Measurements from ENCODE around the gene ATXN7L1. TPM values are rescaled to one million over a fixed set of nuclear protein-coding genes. Genes with fewer than 3 reads are reported as not detected.

The ATXN7L1 gene
- total and polyA plus RNA-seq, 2 experiments from 2014 or later, result 6.4 to 8.6 TPM

- no peak for DNase-seq (ENCODE audit: low read depth in 1 of 2, low spot score in 1 of 2)
- Histone ChIP-seq H3K4me1 (ENCODE audit: low read depth) (peaks cover 5% of the 10 kb centered on the region), H3K4me3 (no peak overlapping the region), H3K9me3 (ENCODE audit: low read depth) (no peaks in the 10 kb centered on the region), H3K27me3 (no peaks in the 10 kb centered on the region), H3K27ac (no peak overlapping the region), H3K36me3 (no peaks in the 10 kb centered on the region)
- no peak for TF ChIP-seq CTCF (IDR thresholded peaks at IDR 0.05; ENCODE audit: low read depth, low read length)
Observed at GRCh38 chr7:105799006-105799405, 77.4 kb downstream of the ATXN7L1 start.

- no peak for DNase-seq (ENCODE audit: low read depth in 1 of 2, low spot score in 1 of 2)
- Histone ChIP-seq H3K4me3 (no peak overlapping the region), H3K27ac (no peak overlapping the region), H3K36me3 (no peaks in the 10 kb centered on the region), H3K9me3 (ENCODE audit: low read depth) (no peaks in the 10 kb centered on the region), H3K4me1 (ENCODE audit: low read depth) (peaks cover 5% of the 10 kb centered on the region), H3K27me3 (no peaks in the 10 kb centered on the region)
- no peak for TF ChIP-seq CTCF (IDR thresholded peaks at IDR 0.05; ENCODE audit: low read depth, low read length)
Observed at GRCh38 chr7:105797652-105798051, 78.7 kb downstream of the ATXN7L1 start.

- Histone ChIP-seq H3K4me3 (no peak overlapping the region), H3K4me1 (ENCODE audit: low read depth) (peaks cover 5% of the 10 kb centered on the region), H3K36me3 (no peaks in the 10 kb centered on the region), H3K27ac (no peak overlapping the region), H3K27me3 (no peaks in the 10 kb centered on the region), H3K9me3 (ENCODE audit: low read depth) (no peaks in the 10 kb centered on the region)
- no peak for TF ChIP-seq CTCF (IDR thresholded peaks at IDR 0.05; ENCODE audit: low read depth, low read length)
- DNase-seq (ENCODE audit: low read depth in 1 of 2, low spot score in 1 of 2), result no peak
Observed at GRCh38 chr7:105796365-105796764, 80.0 kb downstream of the ATXN7L1 start.

- peak in 1 of 2 donors; percentile 83 for DNase-seq (ENCODE audit: low read depth in 1 of 2, low spot score in 1 of 2)
- Histone ChIP-seq H3K9me3 (ENCODE audit: low read depth) (no peaks in the 10 kb centered on the region), H3K27ac (no peak overlapping the region), H3K36me3 (no peaks in the 10 kb centered on the region), H3K4me1 (ENCODE audit: low read depth) (peaks cover 5% of the 10 kb centered on the region), H3K27me3 (no peaks in the 10 kb centered on the region), H3K4me3 (no peak overlapping the region)
- TF ChIP-seq CTCF (IDR thresholded peaks at IDR 0.05; ENCODE audit: low read depth, low read length), result no peak
Observed at GRCh38 chr7:105794741-105795729, 81.4 kb downstream of the ATXN7L1 start.

GRCh38 chr7:105792488-105793370 is 83.7 kb downstream of the ATXN7L1 start:
- no peak overlapping the region for H3K27ac ChIP-seq
- no peaks in the 10 kb centered on the region for H3K4me1 ChIP-seq (ENCODE audit: low read depth)
- no peaks in the 10 kb centered on the region for H3K36me3 ChIP-seq
- H3K4me3 ChIP-seq, result no peak overlapping the region
- no peak for TF ChIP-seq CTCF (IDR thresholded peaks at IDR 0.05; ENCODE audit: low read depth, low read length)
- no peaks in the 10 kb centered on the region for H3K27me3 ChIP-seq
- H3K9me3 ChIP-seq (ENCODE audit: low read depth), result no peaks in the 10 kb centered on the region
- peak in 1 of 2 donors; percentile 25 for DNase-seq (ENCODE audit: low read depth in 1 of 2, low spot score in 1 of 2)
